ENCODE data around the gene UVRAG. TPM values are rescaled to one million over a fixed set of nuclear protein-coding genes. Genes with fewer than 3 reads are reported as not detected.
A peak's percentile ranks its signal among the peaks of the same experiment; 100 is the strongest.

The UVRAG gene
- total RNA-seq, 1 experiment from 2014 or later: 52.7 TPM

GRCh38 chr11:75902631-75903030 is 87.6 kb downstream of the UVRAG start:
- H3K4me1 ChIP-seq (ENCODE audit: low read length): peaks cover 51% of the 10 kb centered on the region
- no peak overlapping the region for H2AFZ ChIP-seq (ENCODE audit: low read length)
- no peak overlapping the region for H3K9ac ChIP-seq (ENCODE audit: low read length)
- H3K4me2 ChIP-seq (ENCODE audit: low read depth, low read length, poor library complexity, severe bottlenecking): no peak overlapping the region
- H3K4me3 ChIP-seq (ENCODE audit: low read length): no peak overlapping the region
- H4K20me1 ChIP-seq (ENCODE audit: insufficient read depth, low read depth, low read length): no peaks in the 10 kb centered on the region
- H3K9me3 ChIP-seq (ENCODE audit: low read length): no peaks in the 10 kb centered on the region
- peaks cover 97% of the 10 kb centered on the region for H3K79me2 ChIP-seq (ENCODE audit: low read length)
- H3K27me3 ChIP-seq (ENCODE audit: low read length): no peaks in the 10 kb centered on the region
- H3K36me3 ChIP-seq (ENCODE audit: insufficient read depth, low read length): no peaks in the 10 kb centered on the region; the same call in 1 of the 2 replicates
- H3K9me2 ChIP-seq (replicated peaks; ENCODE audit: insufficient read depth, low read length): no peaks in the 10 kb centered on the region
- no peak for DNase-seq
- H3K27ac ChIP-seq (ENCODE audit: low read length): peak overlapping the region; percentile 31; the same call in 1 of the 2 replicates

- Histone ChIP-seq H3K27ac (ENCODE audit: low read length) (peak overlapping the region; percentile 31), H3K4me2 (ENCODE audit: low read depth, low read length, poor library complexity, severe bottlenecking) (no peak overlapping the region), H4K20me1 (ENCODE audit: insufficient read depth, low read depth, low read length) (no peaks in the 10 kb centered on the region), H3K36me3 (ENCODE audit: insufficient read depth, low read length) (no peaks in the 10 kb centered on the region; the same call in 1 of the 2 replicates), H3K4me1 (ENCODE audit: low read length) (peaks cover 57% of the 10 kb centered on the region), H3K27me3 (ENCODE audit: low read length) (no peaks in the 10 kb centered on the region), H3K9ac (ENCODE audit: low read length) (no peak overlapping the region), H3K9me3 (ENCODE audit: low read length) (no peaks in the 10 kb centered on the region), H2AFZ (ENCODE audit: low read length) (no peak overlapping the region), H3K9me2 (replicated peaks; ENCODE audit: insufficient read depth, low read length) (no peaks in the 10 kb centered on the region), H3K79me2 (ENCODE audit: low read length) (peaks cover 99% of the 10 kb centered on the region), H3K4me3 (ENCODE audit: low read length) (no peak overlapping the region)
- no peak for DNase-seq
Measured at GRCh38 chr11:75903276-75903675, 88.3 kb downstream of the UVRAG start.

GRCh38 chr11:75905434-75905833 is 90.4 kb downstream of the UVRAG start:
- H4K20me1 ChIP-seq (ENCODE audit: insufficient read depth, low read depth, low read length): no peaks in the 10 kb centered on the region
- no peaks in the 10 kb centered on the region for H3K9me3 ChIP-seq (ENCODE audit: low read length)
- H3K9ac ChIP-seq (ENCODE audit: low read length): no peak overlapping the region
- no peak overlapping the region for H3K4me3 ChIP-seq (ENCODE audit: low read length)
- DNase-seq: no peak
- no peaks in the 10 kb centered on the region for H3K9me2 ChIP-seq (replicated peaks; ENCODE audit: insufficient read depth, low read length)
- H2AFZ ChIP-seq (ENCODE audit: low read length): no peak overlapping the region
- H3K79me2 ChIP-seq (ENCODE audit: low read length): peaks cover 99% of the 10 kb centered on the region
- H3K27ac ChIP-seq (ENCODE audit: low read length): no peak overlapping the region
- no peak overlapping the region for H3K4me2 ChIP-seq (ENCODE audit: low read depth, low read length, poor library complexity, severe bottlenecking)
- no peaks in the 10 kb centered on the region; the same call in 1 of the 2 replicates for H3K36me3 ChIP-seq (ENCODE audit: insufficient read depth, low read length)
- no peaks in the 10 kb centered on the region for H3K27me3 ChIP-seq (ENCODE audit: low read length)
- H3K4me1 ChIP-seq (ENCODE audit: low read length): peaks cover 45% of the 10 kb centered on the region

GRCh38 chr11:75907906-75908527 is 93.0 kb downstream of the UVRAG start:
- no peak overlapping the region for H3K4me2 ChIP-seq (ENCODE audit: low read depth, low read length, poor library complexity, severe bottlenecking)

GRCh38 chr11:75910426-75911145 is 95.6 kb downstream of the UVRAG start:
- H4K20me1 ChIP-seq (ENCODE audit: insufficient read depth, low read depth, low read length): no peaks in the 10 kb centered on the region
- H3K79me2 ChIP-seq (ENCODE audit: low read length): peaks cover 94% of the 10 kb centered on the region
- no peaks in the 10 kb centered on the region for H3K9me3 ChIP-seq (ENCODE audit: low read length)
- no peak overlapping the region for H3K27ac ChIP-seq (ENCODE audit: low read length)
- H3K27me3 ChIP-seq (ENCODE audit: low read length): no peaks in the 10 kb centered on the region
- peaks cover 21% of the 10 kb centered on the region; the same call in 1 of the 2 replicates for H3K36me3 ChIP-seq (ENCODE audit: insufficient read depth, low read length)
- no peak overlapping the region for H2AFZ ChIP-seq (ENCODE audit: low read length)
- H3K9ac ChIP-seq (ENCODE audit: low read length): no peak overlapping the region
- H3K4me2 ChIP-seq (ENCODE audit: low read depth, low read length, poor library complexity, severe bottlenecking): no peak overlapping the region
- no peak overlapping the region for H3K4me3 ChIP-seq (ENCODE audit: low read length)
- peaks cover 13% of the 10 kb centered on the region for H3K4me1 ChIP-seq (ENCODE audit: low read length)
- no peak for DNase-seq
- H3K9me2 ChIP-seq (replicated peaks; ENCODE audit: insufficient read depth, low read length): no peaks in the 10 kb centered on the region

More at GRCh38 chr11:75907906-75908527, 93.0 kb downstream of the UVRAG start:
- no peak overlapping the region for H2AFZ ChIP-seq (ENCODE audit: low read length)
- no peaks in the 10 kb centered on the region for H3K27me3 ChIP-seq (ENCODE audit: low read length)
- H3K9ac ChIP-seq (ENCODE audit: low read length): no peak overlapping the region
- no peak for DNase-seq
- no peak overlapping the region for H3K4me3 ChIP-seq (ENCODE audit: low read length)
- peak overlapping the region; percentile 36; the same call in 1 of the 2 replicates for H3K27ac ChIP-seq (ENCODE audit: low read length)
- H3K9me2 ChIP-seq (replicated peaks; ENCODE audit: insufficient read depth, low read length): no peaks in the 10 kb centered on the region
- H3K9me3 ChIP-seq (ENCODE audit: low read length): no peaks in the 10 kb centered on the region
- no peaks in the 10 kb centered on the region for H4K20me1 ChIP-seq (ENCODE audit: insufficient read depth, low read depth, low read length)
- peaks cover 19% of the 10 kb centered on the region for H3K4me1 ChIP-seq (ENCODE audit: low read length)
- peaks cover 99% of the 10 kb centered on the region for H3K79me2 ChIP-seq (ENCODE audit: low read length)
- H3K36me3 ChIP-seq (ENCODE audit: insufficient read depth, low read length): peaks cover 13% of the 10 kb centered on the region; the same call in 1 of the 2 replicates

- peaks cover 93% of the 10 kb centered on the region for H3K79me2 ChIP-seq (ENCODE audit: low read length)
- H2AFZ ChIP-seq (ENCODE audit: low read length): no peak overlapping the region
- DNase-seq: no peak
Measured at GRCh38 chr11:75911459-75911858, 96.4 kb downstream of the UVRAG start.

GRCh38 chr11:75913984-75914383 is 99.0 kb downstream of the UVRAG start:
- no peak overlapping the region for H3K4me2 ChIP-seq (ENCODE audit: low read depth, low read length, poor library complexity, severe bottlenecking)
- no peak overlapping the region for H3K27ac ChIP-seq (ENCODE audit: low read length)
- no peaks in the 10 kb centered on the region for H3K9me3 ChIP-seq (ENCODE audit: low read length)
- peaks cover 85% of the 10 kb centered on the region for H3K79me2 ChIP-seq (ENCODE audit: low read length)
- H3K36me3 ChIP-seq (ENCODE audit: insufficient read depth, low read length): peaks cover 21% of the 10 kb centered on the region; the same call in 1 of the 2 replicates
- H3K4me3 ChIP-seq (ENCODE audit: low read length): no peak overlapping the region
- H3K9ac ChIP-seq (ENCODE audit: low read length): no peak overlapping the region
- no peak overlapping the region for H2AFZ ChIP-seq (ENCODE audit: low read length)
- H3K9me2 ChIP-seq (replicated peaks; ENCODE audit: insufficient read depth, low read length): no peaks in the 10 kb centered on the region
- no peak for DNase-seq
- H3K4me1 ChIP-seq (ENCODE audit: low read length): peaks cover 25% of the 10 kb centered on the region
- H4K20me1 ChIP-seq (ENCODE audit: insufficient read depth, low read depth, low read length): no peaks in the 10 kb centered on the region
- H3K27me3 ChIP-seq (ENCODE audit: low read length): no peaks in the 10 kb centered on the region

More at GRCh38 chr11:75911459-75911858, 96.4 kb downstream of the UVRAG start:
- Histone ChIP-seq H3K27me3 (ENCODE audit: low read length) (no peaks in the 10 kb centered on the region), H3K36me3 (ENCODE audit: insufficient read depth, low read length) (peaks cover 21% of the 10 kb centered on the region; the same call in 1 of the 2 replicates), H3K27ac (ENCODE audit: low read length) (no peak overlapping the region), H3K4me3 (ENCODE audit: low read length) (no peak overlapping the region), H4K20me1 (ENCODE audit: insufficient read depth, low read depth, low read length) (no peaks in the 10 kb centered on the region), H3K4me2 (ENCODE audit: low read depth, low read length, poor library complexity, severe bottlenecking) (no peak overlapping the region), H3K9me3 (ENCODE audit: low read length) (no peaks in the 10 kb centered on the region), H3K9ac (ENCODE audit: low read length) (no peak overlapping the region), H3K9me2 (replicated peaks; ENCODE audit: insufficient read depth, low read length) (no peaks in the 10 kb centered on the region), H3K4me1 (ENCODE audit: low read length) (peaks cover 15% of the 10 kb centered on the region)

GRCh38 chr11:75916882-75917281 is 101.9 kb downstream of the UVRAG start:
- no peak for DNase-seq
- H3K9ac ChIP-seq (ENCODE audit: low read length): no peak overlapping the region
- H4K20me1 ChIP-seq (ENCODE audit: insufficient read depth, low read depth, low read length): no peaks in the 10 kb centered on the region

More at GRCh38 chr11:75916882-75917281, 101.9 kb downstream of the UVRAG start:
- H3K36me3 ChIP-seq (ENCODE audit: insufficient read depth, low read length): peaks cover 19% of the 10 kb centered on the region; the same call in 1 of the 2 replicates
- H3K4me2 ChIP-seq (ENCODE audit: low read depth, low read length, poor library complexity, severe bottlenecking): no peak overlapping the region
- no peak overlapping the region for H3K4me3 ChIP-seq (ENCODE audit: low read length)
- H3K4me1 ChIP-seq (ENCODE audit: low read length): peaks cover 46% of the 10 kb centered on the region
- peaks cover 79% of the 10 kb centered on the region for H3K79me2 ChIP-seq (ENCODE audit: low read length)
- H2AFZ ChIP-seq (ENCODE audit: low read length): no peak overlapping the region
- H3K27me3 ChIP-seq (ENCODE audit: low read length): no peaks in the 10 kb centered on the region
- no peaks in the 10 kb centered on the region for H3K9me3 ChIP-seq (ENCODE audit: low read length)
- H3K9me2 ChIP-seq (replicated peaks; ENCODE audit: insufficient read depth, low read length): no peaks in the 10 kb centered on the region
- H3K27ac ChIP-seq (ENCODE audit: low read length): peak overlapping the region; percentile 93
